B cell (primary cell): Measurements from ENCODE around the gene BCKDHA.
"Not testable (repeated sequence)": the region's sequence is repeated elsewhere in the genome, so short reads cannot be mapped to it uniquely, and the experiment has no call there.

Experiments
- EZH2 ChIP-seq: IDR thresholded peaks from 2 replicates; pipeline ENCODE4 v1.6.1; 2012; ENCODE audit warnings: borderline replicate concordance, low read depth, mild to moderate bottlenecking, moderate library complexity, low read length; ENCODE audit not compliant: insufficient read depth, poor library complexity, severe bottlenecking
- TF ChIP-seq, protein P1 (sequence below): fragments of 200-600 bp; IDR thresholded peaks from one replicate; pipeline ENCODE4 v1.8.0; 2022; ENCODE audit warnings: antibody characterized with exemption, mild to moderate bottlenecking

GRCh38 chr19:41408846-41409245, 11.2 kb downstream of the BCKDHA start:
- TF ChIP-seq, protein P1, sequence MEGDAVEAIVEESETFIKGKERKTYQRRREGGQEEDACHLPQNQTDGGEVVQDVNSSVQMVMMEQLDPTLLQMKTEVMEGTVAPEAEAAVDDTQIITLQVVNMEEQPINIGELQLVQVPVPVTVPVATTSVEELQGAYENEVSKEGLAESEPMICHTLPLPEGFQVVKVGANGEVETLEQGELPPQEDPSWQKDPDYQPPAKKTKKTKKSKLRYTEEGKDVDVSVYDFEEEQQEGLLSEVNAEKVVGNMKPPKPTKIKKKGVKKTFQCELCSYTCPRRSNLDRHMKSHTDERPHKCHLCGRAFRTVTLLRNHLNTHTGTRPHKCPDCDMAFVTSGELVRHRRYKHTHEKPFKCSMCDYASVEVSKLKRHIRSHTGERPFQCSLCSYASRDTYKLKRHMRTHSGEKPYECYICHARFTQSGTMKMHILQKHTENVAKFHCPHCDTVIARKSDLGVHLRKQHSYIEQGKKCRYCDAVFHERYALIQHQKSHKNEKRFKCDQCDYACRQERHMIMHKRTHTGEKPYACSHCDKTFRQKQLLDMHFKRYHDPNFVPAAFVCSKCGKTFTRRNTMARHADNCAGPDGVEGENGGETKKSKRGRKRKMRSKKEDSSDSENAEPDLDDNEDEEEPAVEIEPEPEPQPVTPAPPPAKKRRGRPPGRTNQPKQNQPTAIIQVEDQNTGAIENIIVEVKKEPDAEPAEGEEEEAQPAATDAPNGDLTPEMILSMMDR, result not testable (repeated sequence)
- TF ChIP-seq EZH2, result not testable (repeated sequence)
